Endothelial cell of umbilical vein (primary cell): ENCODE results near the gene AASDHPPT. TPM values are rescaled to one million over a fixed set of nuclear protein-coding genes. Genes with fewer than 3 reads are reported as not detected.

Source experiments
- BruUV-seq: library from RNA; stranded (reverse); fragments of 400-500 nt; replicated peaks from 2 replicates; lab custom pipeline; 2021; lab: Mats Ljungman, UMichigan
- CTCF ChIA-PET: fragments of 300-600, 350-600 bp; sonication (Branson Sonifier 250); formaldehyde crosslinking; loops from one replicate; lab custom pipeline; 2021; ENCODE audit warnings: antibody characterized with exemption, inconsistent platforms; lab: Charles Lee
- POLR2A ChIA-PET: fragments of 300-600, 350-600 bp; sonication (Branson Sonifier 250); formaldehyde crosslinking; loops from one replicate; lab custom pipeline; 2021; ENCODE audit warnings: antibody characterized with exemption, inconsistent platforms; lab: Charles Lee
- DNase-seq: peaks from one replicate; pipeline ENCODE4 v3.0.0-alpha.2; 2011; ENCODE audit warnings: low read depth, low spot score
- FAIRE-seq: peaks from 2 replicates; lab custom pipeline; 2011; peaks lifted over from hg19 to GRCh38; lab: Jason Lieb, UNC
- H2AFZ ChIP-seq: 2 replicates; pipeline ENCODE4 v1.6.0; 2012; ENCODE audit warnings: low read depth, low read length, control low read depth, inconsistent platforms
- H3K27ac ChIP-seq: 2 replicates; pipeline ENCODE4 v1.5.1; 2011; ENCODE audit warnings: low read depth, mild to moderate bottlenecking, control low read depth, low read length, moderate library complexity; ENCODE audit not compliant: insufficient read depth
- H3K27me3 ChIP-seq, 2 experiments: 2 replicates each; pipeline versions ENCODE4 v1.6.0 to v1.6.1; 2011; ENCODE audit warnings: low read length in 2 of 2, mixed read lengths in 1 of 2; ENCODE audit not compliant: control insufficient read depth in 2 of 2, insufficient read depth in 2 of 2
- H3K36me3 ChIP-seq, 2 experiments: 2 replicates in 1 of 2; 3 replicates in 1 of 2; pipeline ENCODE4 v1.5.1; 2011; ENCODE audit warnings: low read length in 2 of 2, mild to moderate bottlenecking in 1 of 2, moderate library complexity in 1 of 2; ENCODE audit not compliant: control insufficient read depth in 2 of 2, insufficient read depth in 2 of 2; ENCODE audit errors: extremely low read depth in 1 of 2
- H3K4me1 ChIP-seq: 3 replicates; pipeline ENCODE4 v1.5.1; 2011; ENCODE audit warnings: mild to moderate bottlenecking, low read length; ENCODE audit not compliant: control insufficient read depth, insufficient read depth; ENCODE audit errors: extremely low read depth
- H3K4me2 ChIP-seq: 2 replicates; pipeline ENCODE4 v1.6.1; 2011; ENCODE audit warnings: low read length, control low read depth, mixed read lengths; ENCODE audit not compliant: insufficient read depth
- H3K4me3 ChIP-seq, 3 experiments: fragments of 200-600 bp in 1 of 3; sonication (generic), shearing (Covaris generic) in 1 of 3; replicated peaks in 1 of 3; 2 replicates each; pipeline ENCODE4 v1.5.1; 2011 to 2016; ENCODE audit warnings: control low read depth in 3 of 3, low read length in 3 of 3, mild to moderate bottlenecking in 2 of 3, inconsistent platforms in 1 of 3, low read depth in 1 of 3, moderate library complexity in 1 of 3; ENCODE audit not compliant: insufficient read depth in 1 of 3
- H3K79me2 ChIP-seq: 2 replicates; pipeline ENCODE4 v1.6.0; 2012; ENCODE audit warnings: low read length, inconsistent platforms; ENCODE audit not compliant: control insufficient read depth, insufficient read depth
- H3K9ac ChIP-seq: replicated peaks from 2 replicates; pipeline ENCODE3; 2011; ENCODE audit warnings: low read length, control low read depth; ENCODE audit not compliant: insufficient read depth; ENCODE audit errors: extremely low read depth
- H3K9me1 ChIP-seq: replicated peaks from 3 replicates; pipeline ENCODE4 v1.6.0; 2011; ENCODE audit warnings: mild to moderate bottlenecking, low read length; ENCODE audit not compliant: control insufficient read depth, insufficient read depth; ENCODE audit errors: extremely low read depth
- H3K9me3 ChIP-seq: replicated peaks from 2 replicates; pipeline ENCODE4 v1.5.1; 2012; ENCODE audit warnings: low read length, inconsistent platforms; ENCODE audit not compliant: control insufficient read depth, insufficient read depth
- H4K20me1 ChIP-seq: replicated peaks from 2 replicates; pipeline ENCODE3; 2011; ENCODE audit warnings: mild to moderate bottlenecking, low read length; ENCODE audit not compliant: control insufficient read depth, insufficient read depth; ENCODE audit errors: extremely low read depth
- CTCF ChIP-seq, 2 donors: IDR thresholded peaks; 1 replicate in 1 of 2; 2 replicates in 1 of 2; pipeline ENCODE4 v1.5.1; 2011; ENCODE audit warnings: low read length in 2 of 2, mild to moderate bottlenecking in 2 of 2, moderate library complexity in 2 of 2, control low read depth in 1 of 2, inconsistent platforms in 1 of 2, low read depth in 1 of 2; ENCODE audit not compliant: insufficient read depth in 1 of 2; ENCODE audit errors: extremely low read depth in 1 of 2
- EZH2 ChIP-seq: IDR thresholded peaks from 2 replicates; pipeline ENCODE4 v1.6.1; 2012; ENCODE audit warnings: borderline replicate concordance, low read depth, mild to moderate bottlenecking, moderate library complexity, low read length, inconsistent platforms; ENCODE audit not compliant: severe bottlenecking
- FOS ChIP-seq: IDR thresholded peaks from 2 replicates; pipeline ENCODE4 v1.6.1; 2011; ENCODE audit warnings: mild to moderate bottlenecking, low read length, moderate library complexity, borderline replicate concordance; ENCODE audit not compliant: insufficient read depth
- GATA2 ChIP-seq: IDR thresholded peaks from 2 replicates; pipeline ENCODE4 v1.7.0; 2011; ENCODE audit warnings: low read depth, mild to moderate bottlenecking, moderate library complexity, mixed read lengths, low read length; ENCODE audit not compliant: insufficient read length, insufficient read depth
- JUN ChIP-seq: IDR thresholded peaks from 2 replicates; pipeline ENCODE4 v1.6.1; 2011; ENCODE audit warnings: borderline replicate concordance, low read depth; ENCODE audit not compliant: insufficient read length, insufficient read depth
- MYC ChIP-seq: IDR thresholded peaks from one replicate; pipeline ENCODE4 v1.6.1; 2011; ENCODE audit warnings: mild to moderate bottlenecking, low read depth, low read length
- POLR2A ChIP-seq: IDR thresholded peaks from 2 replicates; pipeline ENCODE4 v1.6.1; 2012; ENCODE audit warnings: low read depth, mild to moderate bottlenecking, control low read depth, low read length
- POLR2AphosphoS5 ChIP-seq: IDR thresholded peaks from 2 replicates; pipeline ENCODE4 v1.6.1; 2012; ENCODE audit warnings: low read depth, mild to moderate bottlenecking, control low read depth, low read length, moderate library complexity; ENCODE audit not compliant: insufficient read depth
- dilution Hi-C: fragments of 300-500 bp; cut with MboI; formaldehyde crosslinking; loops from one replicate; pipeline ENCODE4 v1.15.0; 2019; ENCODE audit warnings: low sequenced_read_pairs; ENCODE audit not compliant: extremely low pct_ligation_motif_present
- intact Hi-C: fragments of 100-400 bp; cut with micrococcal nuclease; formaldehyde crosslinking; loops from one replicate; pipeline ENCODE4 v1.10.0; 2022
- polyA plus RNA-seq, 4 experiments: library from polyadenylated mRNA; depleted of rRNA in 3 of 4; stranded (reverse) in 3 of 4; unstranded in 1 of 4; fragments of >200 nt; gene quantifications; 2 replicates each; pipeline versions ENCODE4 v1.2.1 to v1.2.3, GENCODE V29; 2011 to 2012; ENCODE audit warnings: missing spikeins in 1 of 4
- total RNA-seq: library from RNA; stranded (reverse); gene quantifications from 2 replicates; pipeline ENCODE4 v1.2.3, GENCODE V29; 2021
- TF ChIP-seq, protein P1 (sequence below): IDR thresholded peaks from 2 replicates; pipeline ENCODE4 v1.6.1; 2011; ENCODE audit not compliant: insufficient read depth, insufficient read length

AASDHPPT gene
- total and polyA plus RNA-seq, 2 donors (not counting 3 experiments of a cell fraction or from before 2014, with no cell fraction given), result 14.3 to 34.2 TPM

- H3K27me3 ChIP-seq, result no peaks in the 10 kb centered on the region
- H3K9me3 ChIP-seq, result no peaks in the 10 kb centered on the region
- no peak for TF ChIP-seq FOS
- no peak for TF ChIP-seq EZH2
- no peak for TF ChIP-seq POLR2AphosphoS5
- TF ChIP-seq, protein P1, sequence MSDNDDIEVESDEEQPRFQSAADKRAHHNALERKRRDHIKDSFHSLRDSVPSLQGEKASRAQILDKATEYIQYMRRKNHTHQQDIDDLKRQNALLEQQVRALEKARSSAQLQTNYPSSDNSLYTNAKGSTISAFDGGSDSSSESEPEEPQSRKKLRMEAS, result no peak
- no peak for TF ChIP-seq POLR2A
- no peak for TF ChIP-seq CTCF (IDR thresholded peaks at IDR 0.05; ENCODE audit: extremely low read depth in 1 of 2, insufficient read depth in 1 of 2, low read depth in 1 of 2, low read length in 2 of 2)
- TF ChIP-seq MYC, result no peak
- TF ChIP-seq GATA2, result no peak
- no peak for TF ChIP-seq JUN
- no peaks in the 10 kb centered on the region for H3K4me1 ChIP-seq
- FAIRE-seq, result no peak
- no peak overlapping the region for H3K4me3 ChIP-seq
- H2AFZ ChIP-seq, result no peak overlapping the region
- no peak overlapping the region for H3K4me2 ChIP-seq
- dilution Hi-C loops, result no loop called here
- H3K79me2 ChIP-seq, result no peaks in the 10 kb centered on the region
- intact Hi-C loops, result no loop called here
- H4K20me1 ChIP-seq, result no peaks in the 10 kb centered on the region
- no peaks in the 10 kb centered on the region for H3K9me1 ChIP-seq
- BruUV-seq, result no TSS peak
- H3K9ac ChIP-seq, result no peak overlapping the region
- no peaks in the 10 kb centered on the region for H3K36me3 ChIP-seq
- no peak for DNase-seq
- POLR2A ChIA-PET, result no interaction called here
- H3K27ac ChIP-seq, result no peak overlapping the region
- CTCF ChIA-PET, result interaction anchor here (1.6 kb wide), 2 partner anchors 10 to 17 kb away, joined by 4 to 6 read pairs; no protein-coding TSS in a partner anchor
Measured at GRCh38 chr11:106070606-106071005, 6.9 kb upstream of the AASDHPPT start.
